ENCODE measurements around the gene USP27X.

Gene USP27X

DNA sequence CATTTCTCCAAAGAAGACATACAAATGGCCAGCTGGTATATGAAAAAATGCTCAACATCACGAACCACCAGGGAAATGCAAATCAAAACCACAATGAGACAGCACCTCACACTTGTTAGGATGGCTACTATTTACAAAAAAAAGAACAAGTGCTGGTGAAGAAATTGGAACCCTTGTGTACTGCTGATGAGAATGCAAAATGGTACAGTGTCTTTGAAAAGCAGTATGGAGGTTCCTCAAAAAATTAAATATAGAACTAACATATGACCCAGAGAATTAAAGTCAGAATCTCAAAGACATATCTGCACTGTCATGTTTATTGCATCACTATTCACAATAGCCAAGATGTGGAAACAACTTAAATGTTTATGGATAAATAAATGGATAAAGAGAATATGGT is 29.3 kb upstream of the USP27X start:
- Histone ChIP-seq H3K36me3 (ENCODE audit: insufficient read depth, low read length) (no peaks in the 10 kb centered on the region), H3K4me3 (no peak overlapping the region), H3K9me3 (ENCODE audit: low read depth, low read length) (no peaks in the 10 kb centered on the region), H3K27ac (no peak overlapping the region), H3K9ac (ENCODE audit: insufficient read length) (no peak overlapping the region)
- DNase-seq (ENCODE audit: low read depth, low spot score): no peak
- TF ChIP-seq EZH2 (IDR thresholded peaks at IDR 0.05): no peak
- TF ChIP-seq FOXP2 (optimal IDR thresholded peaks at IDR 0.05; ENCODE audit: control extremely low read depth, extremely low read length, insufficient read depth): no peak
- no peak for TF ChIP-seq POLR2AphosphoS5 (IDR thresholded peaks at IDR 0.05; ENCODE audit: borderline replicate concordance, low read depth, low read length)

DNA sequence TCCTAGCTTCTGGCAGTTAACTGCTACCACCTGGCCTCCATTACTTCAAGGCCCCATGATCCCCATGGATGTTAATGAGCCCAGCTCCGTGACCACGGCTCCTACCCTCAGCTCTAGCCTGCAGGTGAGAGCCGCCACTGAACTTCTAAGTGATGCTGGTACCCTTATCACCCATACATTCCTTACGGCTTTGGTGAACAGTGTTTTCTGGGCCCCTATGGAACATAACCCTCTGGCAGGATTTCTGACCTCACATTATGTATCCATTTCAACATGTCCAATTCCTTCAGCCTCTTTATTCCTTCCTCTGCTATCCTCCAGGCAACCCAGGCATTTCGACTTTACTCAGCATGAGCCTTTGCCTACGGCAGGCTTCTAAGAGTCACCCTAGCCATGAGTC is 25.6 kb upstream of the USP27X start:
- Histone ChIP-seq H3K9ac (ENCODE audit: insufficient read length) (no peak overlapping the region), H3K36me3 (ENCODE audit: insufficient read depth, low read length) (no peaks in the 10 kb centered on the region), H3K9me3 (ENCODE audit: low read depth, low read length) (no peaks in the 10 kb centered on the region), H3K4me3 (no peak overlapping the region), H3K27ac (no peak overlapping the region)
- no peak for DNase-seq (ENCODE audit: low read depth, low spot score)
- TF ChIP-seq POLR2AphosphoS5 (IDR thresholded peaks at IDR 0.05; ENCODE audit: borderline replicate concordance, low read depth, low read length) (no peak), EZH2 (IDR thresholded peaks at IDR 0.05) (no peak), FOXP2 (optimal IDR thresholded peaks at IDR 0.05; ENCODE audit: control extremely low read depth, extremely low read length, insufficient read depth) (no peak)

DNA sequence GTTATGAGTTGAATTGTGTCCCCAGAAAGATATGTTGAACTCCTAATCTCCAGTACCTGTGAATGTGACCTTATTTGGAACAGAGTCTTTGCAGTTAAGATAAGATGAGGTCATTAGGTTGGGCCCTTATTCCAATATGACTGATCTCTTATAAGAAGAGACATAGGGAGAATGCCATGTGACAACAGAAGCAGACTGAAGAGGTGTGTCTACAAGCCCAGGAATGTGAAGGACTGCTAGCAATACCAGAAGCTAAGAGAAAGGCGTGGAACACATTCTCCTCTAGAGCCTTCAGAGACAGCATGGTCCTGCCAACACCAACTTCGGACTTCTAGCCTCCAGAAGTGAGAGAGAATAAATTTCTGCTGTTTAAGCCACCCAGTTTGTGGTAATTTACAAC is 22.5 kb upstream of the USP27X start:
- H3K9ac ChIP-seq (ENCODE audit: insufficient read length): no peak overlapping the region
- no peak for DNase-seq (ENCODE audit: low read depth, low spot score)
- H3K27ac ChIP-seq: no peak overlapping the region
- no peak overlapping the region for H3K4me3 ChIP-seq
- TF ChIP-seq EZH2 (IDR thresholded peaks at IDR 0.05) (no peak), FOXP2 (optimal IDR thresholded peaks at IDR 0.05; ENCODE audit: control extremely low read depth, extremely low read length, insufficient read depth) (no peak), POLR2AphosphoS5 (IDR thresholded peaks at IDR 0.05; ENCODE audit: borderline replicate concordance, low read depth, low read length) (no peak)
- no peaks in the 10 kb centered on the region for H3K9me3 ChIP-seq (ENCODE audit: low read depth, low read length)
- no peaks in the 10 kb centered on the region for H3K36me3 ChIP-seq (ENCODE audit: insufficient read depth, low read length)

DNA sequence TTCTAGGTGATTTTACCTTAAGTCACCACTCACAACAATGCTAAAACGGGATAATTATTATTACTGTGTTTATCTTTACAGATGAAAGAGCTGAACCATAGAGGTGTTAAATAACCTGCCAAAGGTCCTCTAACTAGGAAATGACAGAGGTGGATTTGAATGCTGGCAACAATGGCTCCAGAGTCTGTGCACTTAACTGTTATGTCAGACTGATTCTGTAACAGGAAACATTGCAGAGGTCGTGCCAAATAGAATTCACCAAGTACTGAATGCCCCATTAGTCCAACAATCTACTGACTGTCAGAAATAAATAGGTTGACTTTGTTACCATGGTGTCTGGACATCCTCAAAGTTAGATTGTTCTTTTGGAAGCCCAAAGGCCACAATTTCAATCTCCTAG is 20.9 kb upstream of the USP27X start:
- Histone ChIP-seq H3K27ac (no peak overlapping the region), H3K9ac (ENCODE audit: insufficient read length) (no peak overlapping the region), H3K4me3 (no peak overlapping the region), H3K36me3 (ENCODE audit: insufficient read depth, low read length) (no peaks in the 10 kb centered on the region), H3K9me3 (ENCODE audit: low read depth, low read length) (no peaks in the 10 kb centered on the region)
- no peak for DNase-seq (ENCODE audit: low read depth, low spot score)
- TF ChIP-seq EZH2 (IDR thresholded peaks at IDR 0.05) (no peak), POLR2AphosphoS5 (IDR thresholded peaks at IDR 0.05; ENCODE audit: borderline replicate concordance, low read depth, low read length) (no peak), FOXP2 (optimal IDR thresholded peaks at IDR 0.05; ENCODE audit: control extremely low read depth, extremely low read length, insufficient read depth) (no peak)

DNA sequence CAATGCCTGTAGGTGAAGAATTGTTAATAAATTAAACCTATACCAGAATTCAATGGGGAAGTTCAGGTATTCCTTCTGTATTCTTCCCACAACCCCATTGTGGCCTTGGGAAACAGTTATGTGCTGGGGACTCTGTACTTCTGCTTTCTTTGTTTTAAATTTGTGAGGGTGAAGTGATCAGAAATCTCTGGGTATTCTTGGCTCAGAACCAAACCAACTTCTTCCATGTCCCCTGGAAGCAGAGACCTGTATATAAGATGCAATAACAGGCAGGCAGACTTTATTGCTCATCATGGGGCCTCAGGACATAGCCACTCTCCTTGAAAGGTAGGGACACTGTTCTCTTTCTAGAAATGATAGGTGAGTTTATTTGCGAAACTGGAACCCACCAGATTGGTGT is 19.8 kb upstream of the USP27X start:
- Histone ChIP-seq H3K27ac (no peak overlapping the region), H3K9me3 (ENCODE audit: low read depth, low read length) (no peaks in the 10 kb centered on the region), H3K4me3 (no peak overlapping the region), H3K9ac (ENCODE audit: insufficient read length) (no peak overlapping the region), H3K36me3 (ENCODE audit: insufficient read depth, low read length) (no peaks in the 10 kb centered on the region)
- DNase-seq (ENCODE audit: low read depth, low spot score): no peak
- TF ChIP-seq EZH2 (IDR thresholded peaks at IDR 0.05) (no peak), POLR2AphosphoS5 (IDR thresholded peaks at IDR 0.05; ENCODE audit: borderline replicate concordance, low read depth, low read length) (no peak), FOXP2 (optimal IDR thresholded peaks at IDR 0.05; ENCODE audit: control extremely low read depth, extremely low read length, insufficient read depth) (no peak)

DNA sequence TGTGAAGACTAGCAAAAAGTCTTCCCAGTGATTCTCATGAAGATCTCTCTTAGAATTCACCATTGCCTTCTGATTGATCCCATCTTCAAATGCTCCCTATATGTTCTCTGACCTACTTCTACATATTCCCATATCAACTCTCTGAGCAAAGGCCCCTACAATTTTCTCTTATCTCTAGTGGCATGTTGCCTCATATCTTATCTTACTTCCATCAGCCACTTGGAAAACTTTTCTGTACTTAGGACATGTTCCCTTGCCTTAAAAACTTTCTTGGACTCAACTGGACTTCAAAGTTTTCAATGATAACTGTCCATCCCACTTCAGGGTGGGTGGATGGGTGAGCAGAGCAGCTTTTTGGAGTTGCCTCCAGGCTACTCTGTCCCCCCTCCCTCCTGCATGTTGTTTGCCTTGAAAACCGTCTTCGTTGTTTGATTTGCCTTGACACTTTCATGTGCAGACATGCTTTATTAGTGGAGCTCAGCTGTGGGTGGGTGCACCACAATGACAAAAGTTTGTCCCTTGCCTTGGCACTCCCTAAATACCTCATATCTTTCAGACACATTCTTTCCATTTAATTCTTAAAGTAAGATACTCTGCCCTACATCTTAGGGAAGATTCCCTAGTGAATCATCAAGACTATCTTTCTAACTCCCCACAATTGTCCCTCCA is 18.3 kb upstream of the USP27X start:
- Histone ChIP-seq H3K36me3 (ENCODE audit: insufficient read depth, low read length) (no peaks in the 10 kb centered on the region), H3K9me3 (ENCODE audit: low read depth, low read length) (no peaks in the 10 kb centered on the region), H3K9ac (ENCODE audit: insufficient read length) (no peak overlapping the region), H3K27ac (no peak overlapping the region), H3K4me3 (no peak overlapping the region)
- DNase-seq (ENCODE audit: low read depth, low spot score): no peak
- TF ChIP-seq POLR2AphosphoS5 (IDR thresholded peaks at IDR 0.05; ENCODE audit: borderline replicate concordance, low read depth, low read length): no peak
- no peak for TF ChIP-seq EZH2 (IDR thresholded peaks at IDR 0.05)
- TF ChIP-seq FOXP2 (optimal IDR thresholded peaks at IDR 0.05; ENCODE audit: control extremely low read depth, extremely low read length, insufficient read depth): no peak

DNA sequence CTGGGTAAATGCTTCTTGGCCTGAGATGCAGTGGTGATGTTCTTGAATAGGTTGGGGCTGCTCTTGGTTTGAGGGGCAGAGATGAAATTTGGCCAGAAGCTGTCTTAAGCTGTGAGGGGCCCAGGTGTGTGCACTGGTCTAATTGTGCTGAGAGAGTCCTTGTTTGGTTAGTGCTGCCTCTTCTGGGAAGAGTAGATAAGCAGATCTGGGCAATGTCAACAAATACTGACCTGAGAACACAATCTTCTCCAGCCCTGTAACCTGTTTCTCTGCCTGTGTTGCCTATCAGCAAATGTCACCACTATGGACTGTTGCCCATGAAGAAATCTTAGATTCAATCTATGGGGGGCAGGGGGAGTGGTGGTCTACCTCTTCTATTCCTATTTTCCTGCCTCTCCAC is 17.2 kb upstream of the USP27X start:
- no peak for TF ChIP-seq POLR2AphosphoS5 (IDR thresholded peaks at IDR 0.05; ENCODE audit: borderline replicate concordance, low read depth, low read length)
- TF ChIP-seq EZH2 (IDR thresholded peaks at IDR 0.05): no peak
- TF ChIP-seq FOXP2 (optimal IDR thresholded peaks at IDR 0.05; ENCODE audit: control extremely low read depth, extremely low read length, insufficient read depth): no peak
- H3K4me3 ChIP-seq: no peak overlapping the region
- no peaks in the 10 kb centered on the region for H3K9me3 ChIP-seq (ENCODE audit: low read depth, low read length)
- DNase-seq (ENCODE audit: low read depth, low spot score): no peak
- no peaks in the 10 kb centered on the region for H3K36me3 ChIP-seq (ENCODE audit: insufficient read depth, low read length)
- no peak overlapping the region for H3K9ac ChIP-seq (ENCODE audit: insufficient read length)
- no peak overlapping the region for H3K27ac ChIP-seq

DNA sequence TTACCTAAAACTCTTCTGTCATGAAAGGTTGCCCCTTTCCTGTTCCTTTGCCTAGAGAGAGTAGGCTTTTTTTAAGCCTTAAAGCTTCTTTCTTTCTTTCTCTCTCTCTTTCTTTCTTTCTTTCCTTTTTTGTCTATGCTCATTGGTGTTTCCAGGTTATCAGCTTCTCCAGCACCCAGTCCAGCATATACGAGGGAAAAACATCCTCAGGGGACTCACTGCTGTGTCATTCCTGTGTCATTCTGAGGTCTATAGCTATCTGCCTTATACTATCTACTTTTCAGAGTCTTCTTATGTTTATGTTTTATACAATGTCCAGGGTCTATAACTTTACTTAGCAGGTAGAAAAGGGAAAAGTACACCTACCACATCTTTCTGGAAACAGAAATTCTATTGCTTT is 10.5 kb upstream of the USP27X start:
- Histone ChIP-seq H3K27ac (no peak overlapping the region), H3K4me3 (no peak overlapping the region), H3K36me3 (ENCODE audit: insufficient read depth, low read length) (no peaks in the 10 kb centered on the region), H3K9me3 (ENCODE audit: low read depth, low read length) (no peaks in the 10 kb centered on the region), H3K9ac (ENCODE audit: insufficient read length) (no peak overlapping the region)
- TF ChIP-seq EZH2 (IDR thresholded peaks at IDR 0.05) (no peak), POLR2AphosphoS5 (IDR thresholded peaks at IDR 0.05; ENCODE audit: borderline replicate concordance, low read depth, low read length) (no peak), FOXP2 (optimal IDR thresholded peaks at IDR 0.05; ENCODE audit: control extremely low read depth, extremely low read length, insufficient read depth) (no peak)
- no peak for DNase-seq (ENCODE audit: low read depth, low spot score)

DNA sequence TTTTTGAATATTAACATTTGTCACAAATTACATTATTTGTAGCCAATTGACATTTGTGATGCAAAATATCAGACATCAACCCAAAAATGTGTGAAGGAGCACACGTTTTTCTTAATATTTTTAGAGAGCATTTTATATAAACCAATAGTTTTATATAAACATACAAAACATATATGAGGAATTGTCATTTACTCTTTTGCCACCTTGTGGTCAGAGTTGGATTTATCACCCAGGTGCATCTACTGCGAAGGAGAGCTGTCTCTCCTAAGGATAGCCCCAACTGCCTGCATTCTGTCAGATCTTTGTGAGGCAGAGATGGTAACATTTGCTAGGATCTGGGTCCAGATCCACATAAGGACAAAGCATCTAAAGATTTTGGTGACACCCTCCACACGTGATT is 2.5 kb upstream of the USP27X start:
- H3K9me3 ChIP-seq (ENCODE audit: low read depth, low read length): no peaks in the 10 kb centered on the region
- no peak overlapping the region for H3K4me3 ChIP-seq
- no peaks in the 10 kb centered on the region for H3K36me3 ChIP-seq (ENCODE audit: insufficient read depth, low read length)
- H3K9ac ChIP-seq (ENCODE audit: insufficient read length): no peak overlapping the region
- no peak for DNase-seq (ENCODE audit: low read depth, low spot score)
- TF ChIP-seq POLR2AphosphoS5 (IDR thresholded peaks at IDR 0.05; ENCODE audit: borderline replicate concordance, low read depth, low read length) (no peak), EZH2 (IDR thresholded peaks at IDR 0.05) (no peak), FOXP2 (optimal IDR thresholded peaks at IDR 0.05; ENCODE audit: control extremely low read depth, extremely low read length, insufficient read depth) (no peak)
- no peak overlapping the region for H3K27ac ChIP-seq
